HepG2 (cell line): ENCODE data around the gene ZNF800. TPM values are rescaled to one million over a fixed set of nuclear protein-coding genes. Genes with fewer than 3 reads are reported as not detected.

ENCODE experiments used
- ATM ChIP-seq: fragments of 450-650 bp; IDR thresholded peaks from 2 replicates; pipeline ENCODE4 v1.7.1; 2017; ENCODE audit warnings: mild to moderate bottlenecking, borderline replicate concordance
- BRF2 ChIP-seq: sonication (generic); formaldehyde crosslinking; IDR thresholded peaks from 2 replicates; pipeline ENCODE4 v1.8.1; 2022; ENCODE audit warnings: mild to moderate bottlenecking, missing genetic modification reagents
- HDAC1 ChIP-seq: sonication (generic); formaldehyde crosslinking; IDR thresholded peaks from 2 replicates; pipeline ENCODE4 v1.5.1; 2020; ENCODE audit warnings: mild to moderate bottlenecking, missing genetic modification reagents
- KIAA2018 ChIP-seq: sonication (generic); formaldehyde crosslinking; IDR thresholded peaks from 2 replicates; pipeline ENCODE4 v1.5.0; 2020; ENCODE audit warnings: mild to moderate bottlenecking, missing genetic modification reagents, borderline replicate concordance
- MTA1 ChIP-seq: sonication (generic); formaldehyde crosslinking; IDR thresholded peaks from 2 replicates; pipeline ENCODE4 v1.4.0; 2020; ENCODE audit warnings: missing genetic modification reagents, mild to moderate bottlenecking, borderline replicate concordance
- POLR2G ChIP-seq: fragments of 200-400 bp; formaldehyde crosslinking; IDR thresholded peaks from 2 replicates; pipeline ENCODE4 v1.6.1; 2018; ENCODE audit warnings: mild to moderate bottlenecking, low read depth, low read length, moderate library complexity
- SP4 ChIP-seq: sonication (generic); formaldehyde crosslinking; IDR thresholded peaks from 2 replicates; pipeline ENCODE4 v1.8.1; 2023; ENCODE audit warnings: mild to moderate bottlenecking, missing genetic modification reagents
- ZBTB14 ChIP-seq: sonication (generic); formaldehyde crosslinking; IDR thresholded peaks from 2 replicates; pipeline ENCODE4 v1.4.0; 2020; ENCODE audit warnings: missing genetic modification reagents
- ZNF468 ChIP-seq: sonication (generic); formaldehyde crosslinking; IDR thresholded peaks from 2 replicates; pipeline ENCODE4 v1.8.0; 2022; ENCODE audit warnings: mild to moderate bottlenecking, moderate library complexity, missing genetic modification reagents
- ZNF782 ChIP-seq: sonication (generic); formaldehyde crosslinking; IDR thresholded peaks from 2 replicates; pipeline ENCODE4 v1.4.0; 2020; ENCODE audit warnings: missing genetic modification reagents, mild to moderate bottlenecking, borderline replicate concordance
- polyA plus RNA-seq, 8 experiments: library from polyadenylated mRNA; depleted of rRNA in 3 of 8; stranded (reverse) in 7 of 8; unstranded in 1 of 8; fragments of >200 nt; fragmentation: Illumina TruSeq in 4 of 8; extraction: Trizol in 4 of 8; gene quantifications; 2 replicates each; pipeline versions ENCODE4 v1.2.1 to v1.2.3, GENCODE V29; 2011 to 2016; ENCODE audit warnings: low read depth in 4 of 8, missing spikeins in 1 of 8, mixed read lengths in 1 of 8; ENCODE audit not compliant: insufficient read depth in 1 of 8
- total RNA-seq, 5 experiments: library from RNA; depleted of rRNA; stranded (reverse); fragments of >200 nt; fragmentation: Illumina TruSeq; extraction: Trizol; gene quantifications; 2 replicates each; pipeline ENCODE4 v1.2.3, GENCODE V29; 2016; ENCODE audit warnings: low read depth in 1 of 5

Gene ZNF800
- total and polyA plus RNA-seq, 2 of the 13 experiments (the other 11 are each of a cell fraction or from before 2014, with no cell fraction given), result 7.1 to 12.7 TPM

- TF ChIP-seq KIAA2018 (CRISPR knock-in tag), result no peak
- no peak for TF ChIP-seq ZNF468 (CRISPR knock-in tag)
- no peak for TF ChIP-seq BRF2 (CRISPR knock-in tag)
- TF ChIP-seq SP4 (CRISPR knock-in tag), result no peak; the same call in 1 of the 2 replicates
- TF ChIP-seq POLR2G, result no peak
- no peak for TF ChIP-seq HDAC1 (CRISPR knock-in tag)
- TF ChIP-seq ZBTB14 (CRISPR knock-in tag), result no peak
- TF ChIP-seq MTA1 (CRISPR knock-in tag), result peak; percentile 50; the same call in 1 of the 2 replicates
- TF ChIP-seq ATM, result no peak
- no peak for TF ChIP-seq ZNF782
Observed at GRCh38 chr7:127347567-127348246, 44.8 kb downstream of the ZNF800 start (continued).
